GM12878 (cell line): ENCODE measurements around the gene SH2D6. TPM values are rescaled to one million over a fixed set of nuclear protein-coding genes. Genes with fewer than 3 reads are reported as not detected.

Experiments used
- ATAC-seq: fragments of 200-7000 bp; cut with Tn5 transposase; 3 replicates; pipeline ENCODE4 v1.9.1; 2020; ENCODE audit warnings: mild to moderate bottlenecking, moderate library complexity
- BruUV-seq: library from RNA; stranded (reverse); fragments of 400-500 nt; replicated peaks from 2 replicates; lab custom pipeline; 2021; lab: Mats Ljungman, UMichigan
- CTCF ChIA-PET: fragments of 300-600 bp; sonication (Branson Sonifier 250); formaldehyde crosslinking; extraction: SDS; loops from one replicate; lab custom pipeline; 2021; ENCODE audit warnings: inconsistent platforms; lab: Yijun Ruan, JAX
- POLR2A ChIA-PET: fragments of 350-600 bp; formaldehyde crosslinking; extraction: SDS; loops from one replicate; lab custom pipeline; 2021; ENCODE audit warnings: inconsistent platforms; lab: Charles Lee
- RAD21 ChIA-PET: fragments of 300-600 bp; sonication (Branson Sonifier 250); formaldehyde crosslinking; loops from one replicate; lab custom pipeline; 2023; ENCODE audit warnings: antibody characterized with exemption; ENCODE audit not compliant: unreplicated experiment; lab: Charles Lee
- SMC1A ChIA-PET: fragments of 300-600 bp; sonication (Branson Sonifier 250); formaldehyde crosslinking; loops from one replicate; lab custom pipeline; 2023; ENCODE audit not compliant: unreplicated experiment, uncharacterized antibody; lab: Charles Lee
- DNase-seq: peaks from one replicate; pipeline ENCODE4 v3.0.0-alpha.2; 2011; ENCODE audit warnings: low read depth, low spot score
- FAIRE-seq: peaks from 3 replicates; lab custom pipeline; 2011; peaks lifted over from hg19 to GRCh38; lab: Jason Lieb, UNC
- H2AFZ ChIP-seq: 2 replicates; pipeline ENCODE4 v1.6.0; 2011; ENCODE audit warnings: low read depth, low read length, control low read depth; ENCODE audit not compliant: control insufficient read depth
- H3K27ac ChIP-seq: 2 replicates; pipeline ENCODE4 v1.5.1; 2011; ENCODE audit warnings: control low read depth; ENCODE audit not compliant: control insufficient read depth, insufficient read depth
- H3K27me3 ChIP-seq, 2 experiments: replicated peaks in 1 of 2; 2 replicates each; pipeline versions ENCODE4 v1.6.0 to v1.6.1; 2011; ENCODE audit warnings: low read length in 1 of 2; ENCODE audit not compliant: control insufficient read depth in 2 of 2, insufficient read depth in 2 of 2
- H3K36me3 ChIP-seq, 2 experiments: 2 replicates each; pipeline ENCODE4 v1.5.1; 2011; ENCODE audit warnings: low read length in 1 of 2; ENCODE audit not compliant: control insufficient read depth in 2 of 2, insufficient read depth in 2 of 2
- H3K4me1 ChIP-seq: 2 replicates; pipeline ENCODE4 v1.6.1; 2011; ENCODE audit warnings: mild to moderate bottlenecking, low read length, moderate library complexity, mixed read lengths; ENCODE audit not compliant: control insufficient read depth, insufficient read depth
- H3K4me2 ChIP-seq: 2 replicates; pipeline ENCODE4 v1.6.0; 2011; ENCODE audit warnings: control low read depth; ENCODE audit not compliant: control insufficient read depth, insufficient read depth
- H3K4me3 ChIP-seq: fragments of 200-600 bp; sonication (generic); 2 replicates; pipeline ENCODE4 v1.5.1; 2016
- H3K79me2 ChIP-seq: 2 replicates; pipeline ENCODE4 v1.6.0; 2011; ENCODE audit warnings: low read length; ENCODE audit not compliant: control insufficient read depth, insufficient read depth
- H3K9ac ChIP-seq: 2 replicates; pipeline ENCODE4 v1.8.0; 2011; ENCODE audit warnings: low read length, control low read depth, mixed read lengths; ENCODE audit not compliant: control insufficient read depth, insufficient read depth
- H3K9me3 ChIP-seq: replicated peaks from 3 replicates; pipeline ENCODE4 v1.5.1; 2011; ENCODE audit warnings: mild to moderate bottlenecking, low read length; ENCODE audit not compliant: control insufficient read depth, insufficient read depth
- H4K20me1 ChIP-seq: 2 replicates; pipeline ENCODE4 v1.6.0; 2011; ENCODE audit not compliant: control insufficient read depth, insufficient read depth
- BACH1 ChIP-seq: fragments of 450-650 bp; IDR thresholded peaks from 2 replicates; pipeline ENCODE4 v1.6.1; 2017; ENCODE audit warnings: mild to moderate bottlenecking, borderline replicate concordance
- BMI1 ChIP-seq: fragments of 450-650 bp; IDR thresholded peaks from 2 replicates; pipeline ENCODE4 v1.6.1; 2016; ENCODE audit warnings: mild to moderate bottlenecking, moderate library complexity, borderline replicate concordance
- NR2C1 ChIP-seq: fragments of 450-650 bp; IDR thresholded peaks from 2 replicates; pipeline ENCODE4 v1.6.1; 2017; ENCODE audit warnings: antibody characterized with exemption, mild to moderate bottlenecking, moderate library complexity
- PML ChIP-seq: IDR thresholded peaks from 2 replicates; pipeline ENCODE4 v1.6.1; 2012; ENCODE audit warnings: low read length, inconsistent platforms
- RAD51 ChIP-seq: fragments of 450-650 bp; IDR thresholded peaks from 2 replicates; pipeline ENCODE4 v1.6.1; 2016; ENCODE audit warnings: moderate library complexity, mild to moderate bottlenecking, inconsistent platforms
- TBL1XR1 ChIP-seq: IDR thresholded peaks from 2 replicates; pipeline ENCODE4 v1.6.1; 2012; ENCODE audit warnings: low read depth, low read length, improper control_type of control experiment
- ZNF592 ChIP-seq: fragments of 450-650 bp; IDR thresholded peaks from 2 replicates; pipeline ENCODE4 v1.6.1; 2017; ENCODE audit warnings: mild to moderate bottlenecking, moderate library complexity
- WGBS: methylation state at CpG from one replicate; pipeline ENCODE4 v1.1.6; 2016; ENCODE audit warnings: low lambda C conversion rate; ENCODE audit not compliant: insufficient replicate concordance, insufficient coverage; ENCODE audit errors: missing lambda C conversion rate; 5-methylcytosine and 5-hydroxymethylcytosine counted together
- in situ Hi-C: fragments of 300-500 bp; cut with MboI; formaldehyde crosslinking; loops from 9 replicates; pipeline ENCODE4 v1.14.3; 2018; ENCODE audit warnings: mixed read lengths
- intact Hi-C: fragments of 100-400 bp; cut with micrococcal nuclease; formaldehyde crosslinking; loops from one replicate; pipeline ENCODE4 v1.14.2; 2022; ENCODE audit not compliant: unreplicated experiment
- polyA plus RNA-seq, 11 experiments: library from polyadenylated mRNA; depleted of rRNA in 4 of 11; unstranded in 6 of 11; stranded (reverse) in 5 of 11; fragments of >200 nt; fragmentation: Nextera tagmentation in 4 of 11; fragmentation: Illumina TruSeq in 1 of 11; extraction: Ambion mirVana in 4 of 11; extraction: Trizol in 1 of 11; gene quantifications; 1 replicate in 1 of 11; 2 replicates in 10 of 11; pipeline versions ENCODE4 v1.2.1 to v1.2.3, GENCODE V29; 2011 to 2016; ENCODE audit warnings: inconsistent platforms in 2 of 11, missing spikeins in 2 of 11, low read depth in 1 of 11
- total RNA-seq, 4 experiments: library from RNA; depleted of rRNA in 3 of 4; stranded (reverse); fragments of >200 nt in 3 of 4; fragmentation: Illumina TruSeq in 1 of 4; extraction: Trizol in 1 of 4; gene quantifications; 2 replicates each; pipeline versions ENCODE4 v1.2.1 to v1.2.3, GENCODE V29; 2013 to 2021

Gene SH2D6
- total and polyA plus RNA-seq, 10 of the 15 experiments (the other 5 are each of a cell fraction or from before 2014, with no cell fraction given): 0.23 to 0.59 (median 0.34) TPM; not detected in 6

DNA sequence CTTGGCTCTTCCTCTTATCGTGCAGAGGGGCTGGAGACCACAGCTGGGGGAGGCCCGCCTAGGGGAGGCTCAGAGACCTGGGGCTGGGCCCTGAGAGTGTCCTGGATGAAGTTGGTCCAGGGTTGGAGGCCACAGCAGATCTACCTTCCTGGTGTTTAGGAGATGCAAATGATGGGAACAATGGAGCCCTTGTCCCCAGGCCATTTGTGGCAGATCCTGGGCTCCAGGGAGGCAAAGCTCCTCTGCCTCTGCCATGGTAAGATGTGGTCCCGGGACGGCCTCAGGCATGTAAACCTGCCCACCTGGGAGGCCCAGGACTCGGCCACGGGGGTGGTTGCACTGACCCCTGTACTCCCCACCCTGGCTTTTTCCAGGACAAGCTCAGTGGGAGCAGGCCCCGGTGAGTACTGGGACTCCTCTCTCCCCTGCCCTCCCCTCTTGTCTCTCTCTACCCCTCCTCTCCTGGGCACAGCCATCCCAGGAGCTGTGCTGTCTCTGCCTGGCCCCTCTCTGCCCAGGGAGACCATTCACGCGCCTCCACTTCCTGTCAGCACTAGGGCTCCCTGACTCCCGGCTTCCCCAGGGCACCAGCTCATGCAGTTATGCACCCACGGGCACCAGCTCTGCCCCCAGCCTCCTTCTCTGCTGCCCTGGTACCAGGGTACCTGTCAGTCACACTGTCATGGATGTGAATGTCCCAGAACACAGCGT lies 10.9 kb downstream of the SH2D6 start:
- Histone ChIP-seq H3K4me1 (no peaks in the 10 kb centered on the region), H3K79me2 (no peaks in the 10 kb centered on the region), H3K9me3 (no peaks in the 10 kb centered on the region), H3K36me3 (no peaks in the 10 kb centered on the region), H3K4me3 (no peak overlapping the region), H3K4me2 (no peak overlapping the region), H3K27ac (no peak overlapping the region), H3K27me3 (no peaks in the 10 kb centered on the region), H2AFZ (peak overlapping the region; percentile 17), H3K9ac (no peak overlapping the region), H4K20me1 (no peaks in the 10 kb centered on the region)
- ChIA-PET RAD21 (interaction anchor here (0.5 to 2.6 kb wide), 3 partner anchors 10 to 939 kb away, joined by 3 to 13 read pairs (median 5); no protein-coding TSS in a partner anchor), POLR2A (interaction anchor here (0.6 to 1.4 kb wide), 4 partner anchors 30 to 121 kb away, joined by 3 to 4 read pairs (median 3); no protein-coding TSS in a partner anchor), CTCF (interaction anchor here (0.7 to 3.4 kb wide), 5 partner anchors 9 to 127 kb away, joined by 3 to 17 read pairs (median 4); no protein-coding TSS in a partner anchor), SMC1A (interaction anchor here (0.9 to 3.2 kb wide), 2 partner anchors 106 to 121 kb away, joined by 3 to 22 read pairs; no protein-coding TSS in a partner anchor)
- TF ChIP-seq PML: no peak
- no peak for TF ChIP-seq NR2C1
- no peak for TF ChIP-seq BMI1
- TF ChIP-seq RAD51: no peak
- TF ChIP-seq BACH1: no peak
- TF ChIP-seq TBL1XR1: no peak
- TF ChIP-seq ZNF592: no peak
- in situ Hi-C loops: no loop called here
- BruUV-seq: no TSS peak
- intact Hi-C loops: loop anchor here (10.0 kb wide), 1 partner anchor 385 kb away; no protein-coding TSS in a partner anchor
- no peak for DNase-seq
- peak; percentile 12; the same call in 1 of the 3 replicates for ATAC-seq
- WGBS: 31% methylated on average over 12 of the region's 12 CpGs
- FAIRE-seq: no peak
